Brain microvascular endothelial cell (primary cell): ENCODE results near the gene SNRNP40.

Experiments used
- DNase-seq: peaks from one replicate; pipeline ENCODE4 v3.0.0-alpha.2; 2020
- H3K27ac ChIP-seq: fragments of 250-450 bp; sonication (Bioruptor Pico); 2 replicates; pipeline ENCODE4 v1.5.1; 2020; ENCODE audit warnings: mild to moderate bottlenecking, moderate library complexity
- H3K27me3 ChIP-seq: fragments of 250-450 bp; sonication (Bioruptor Pico); replicated peaks from 2 replicates; pipeline ENCODE4 v1.5.1; 2020; ENCODE audit warnings: mild to moderate bottlenecking
- H3K36me3 ChIP-seq: fragments of 250-450 bp; sonication (Bioruptor Pico); replicated peaks from 2 replicates; pipeline ENCODE4 v1.5.1; 2020; ENCODE audit warnings: mild to moderate bottlenecking
- H3K4me3 ChIP-seq: 2 replicates; pipeline ENCODE4 v1.5.1; 2011; ENCODE audit warnings: low read depth, mild to moderate bottlenecking, control low read depth, low read length, moderate library complexity
- CTCF ChIP-seq: IDR thresholded peaks from 2 replicates; pipeline ENCODE4 v1.5.1; 2011; ENCODE audit warnings: low read depth, mild to moderate bottlenecking, moderate library complexity, low read length, control low read depth, inconsistent platforms; ENCODE audit errors: missing control alignments
- in situ Hi-C: cut with HindIII; loops from 2 replicates; pipeline ENCODE4 v1.10.0; 2017; ENCODE audit warnings: low sequenced_read_pairs, low pct_ligation_motif_present

Gene SNRNP40

DNA sequence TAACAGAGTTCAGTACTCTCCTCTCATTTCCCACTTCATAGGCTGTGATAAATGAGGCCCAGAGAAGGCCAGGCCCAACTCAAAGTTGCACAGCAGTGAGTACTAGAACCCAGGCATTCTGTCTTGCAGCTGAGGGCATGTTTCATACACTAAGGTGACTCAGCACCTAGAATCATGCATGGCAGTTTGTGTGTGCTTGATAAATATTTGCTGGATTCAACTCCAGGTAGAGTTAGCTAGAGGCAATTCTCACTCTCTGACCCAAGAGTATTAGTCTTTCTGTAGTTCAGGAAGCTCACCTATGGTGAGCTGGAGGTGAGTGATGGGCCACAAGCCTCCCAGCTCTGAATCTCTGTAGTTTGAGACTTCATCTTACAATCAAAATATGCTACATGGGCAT lies 67.6 kb downstream of the SNRNP40 start:
- Histone ChIP-seq H3K4me3 (no peak overlapping the region), H3K36me3 (no peaks in the 10 kb centered on the region), H3K27ac (no peak overlapping the region), H3K27me3 (peaks cover 6% of the 10 kb centered on the region)
- no peak for DNase-seq
- no peak for TF ChIP-seq CTCF
- in situ Hi-C loops: no loop called here

GRCh38 chr1:31227891-31228568 lies 68.6 kb downstream of the SNRNP40 start:
- in situ Hi-C loops: no loop called here
- TF ChIP-seq CTCF: no peak
- Histone ChIP-seq H3K36me3 (no peaks in the 10 kb centered on the region), H3K27me3 (peaks cover 6% of the 10 kb centered on the region), H3K27ac (no peak overlapping the region), H3K4me3 (no peak overlapping the region)
- no peak for DNase-seq

DNA sequence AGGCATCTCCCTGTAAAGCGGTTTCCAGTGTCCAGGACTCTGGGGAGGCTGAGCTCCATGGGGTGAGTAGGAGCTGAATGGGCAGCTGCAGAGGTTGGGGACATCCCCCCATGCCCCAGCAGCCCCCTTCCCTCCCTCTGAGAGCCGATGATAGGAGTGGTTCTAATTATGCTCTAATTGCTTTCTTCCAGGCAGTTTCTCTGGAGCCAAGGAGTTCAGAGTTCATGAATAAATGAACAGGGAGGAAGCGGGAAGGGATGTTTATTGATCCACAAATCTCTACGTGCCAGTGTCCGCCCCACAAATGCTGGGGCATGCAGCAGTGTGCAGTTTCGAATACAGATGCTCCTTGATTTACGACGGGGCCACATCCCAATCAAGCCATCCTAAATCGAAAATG lies 72.5 kb downstream of the SNRNP40 start:
- no peak overlapping the region for H3K4me3 ChIP-seq
- no peak overlapping the region for H3K27ac ChIP-seq
- no peaks in the 10 kb centered on the region for H3K36me3 ChIP-seq
- peaks cover 6% of the 10 kb centered on the region for H3K27me3 ChIP-seq
- no peak for TF ChIP-seq CTCF
- DNase-seq: no peak
- in situ Hi-C loops: no loop called here

- in situ Hi-C loops: no loop called here
- no peak for TF ChIP-seq CTCF
- DNase-seq: no peak
- Histone ChIP-seq H3K27ac (no peak overlapping the region), H3K36me3 (no peaks in the 10 kb centered on the region), H3K4me3 (no peak overlapping the region), H3K27me3 (peaks cover 6% of the 10 kb centered on the region)
Measured at GRCh38 chr1:31222176-31222575, 74.4 kb downstream of the SNRNP40 start.

GRCh38 chr1:31221072-31221471 lies 75.5 kb downstream of the SNRNP40 start:
- Histone ChIP-seq H3K27ac (no peak overlapping the region), H3K4me3 (no peak overlapping the region), H3K36me3 (no peaks in the 10 kb centered on the region), H3K27me3 (peaks cover 6% of the 10 kb centered on the region)
- no peak for TF ChIP-seq CTCF
- DNase-seq: no peak
- in situ Hi-C loops: no loop called here

GRCh38 chr1:31219489-31219888 lies 77.1 kb downstream of the SNRNP40 start:
- Histone ChIP-seq H3K27me3 (peaks cover 12% of the 10 kb centered on the region), H3K36me3 (no peaks in the 10 kb centered on the region), H3K27ac (no peak overlapping the region), H3K4me3 (no peak overlapping the region)
- TF ChIP-seq CTCF: no peak
- in situ Hi-C loops: no loop called here
- no peak for DNase-seq
